Renal cortical epithelial cell (primary cell): ENCODE measurements around the gene IKZF2. TPM values are rescaled to one million over a fixed set of nuclear protein-coding genes. Genes with fewer than 3 reads are reported as not detected.
A peak's percentile ranks its signal among the peaks of the same experiment; 100 is the strongest.

Source experiments
- DNase-seq: peaks from one replicate; pipeline ENCODE4 v3.0.0-alpha.2; 2011; ENCODE audit warnings: low read depth
- total RNA-seq: library from RNA; depleted of rRNA; stranded (reverse); fragments of >200 nt; gene quantifications from 2 replicates; pipeline ENCODE4 v1.2.3, GENCODE V29; 2014

Gene IKZF2
- total RNA-seq, 1 donor from 2014 or later: 17.7 TPM

DNA sequence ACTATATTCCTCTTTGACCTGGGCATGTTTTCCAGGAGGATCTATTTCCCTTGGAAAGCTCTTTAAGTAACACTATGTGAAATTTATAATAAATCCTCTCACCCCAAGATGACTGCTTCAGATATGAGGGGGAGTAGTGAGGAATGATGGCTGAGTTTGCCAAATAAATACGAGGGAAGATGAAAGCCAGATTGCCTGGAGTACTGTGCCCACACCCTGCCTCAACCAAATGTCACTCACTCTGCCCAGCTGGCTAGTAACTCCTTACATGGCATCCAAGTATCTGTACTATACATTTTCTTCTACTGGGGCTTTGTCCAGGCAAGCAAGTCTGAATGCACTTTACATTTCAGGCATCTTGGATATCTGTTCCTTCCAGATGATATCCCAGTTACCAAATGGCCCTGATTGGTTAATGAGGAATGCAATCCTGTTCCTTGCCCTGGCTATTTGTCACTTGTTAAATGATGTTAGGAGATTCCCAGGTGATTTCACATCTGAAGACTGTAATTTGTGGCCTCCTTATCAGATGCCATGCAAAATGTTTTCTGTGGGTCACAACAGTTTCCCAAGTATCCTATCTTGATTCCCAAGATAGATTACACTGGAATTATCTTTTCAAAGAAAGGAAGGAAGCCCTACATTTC, 191.8 kb downstream of the IKZF2 start:
- DNase-seq: no peak

DNA sequence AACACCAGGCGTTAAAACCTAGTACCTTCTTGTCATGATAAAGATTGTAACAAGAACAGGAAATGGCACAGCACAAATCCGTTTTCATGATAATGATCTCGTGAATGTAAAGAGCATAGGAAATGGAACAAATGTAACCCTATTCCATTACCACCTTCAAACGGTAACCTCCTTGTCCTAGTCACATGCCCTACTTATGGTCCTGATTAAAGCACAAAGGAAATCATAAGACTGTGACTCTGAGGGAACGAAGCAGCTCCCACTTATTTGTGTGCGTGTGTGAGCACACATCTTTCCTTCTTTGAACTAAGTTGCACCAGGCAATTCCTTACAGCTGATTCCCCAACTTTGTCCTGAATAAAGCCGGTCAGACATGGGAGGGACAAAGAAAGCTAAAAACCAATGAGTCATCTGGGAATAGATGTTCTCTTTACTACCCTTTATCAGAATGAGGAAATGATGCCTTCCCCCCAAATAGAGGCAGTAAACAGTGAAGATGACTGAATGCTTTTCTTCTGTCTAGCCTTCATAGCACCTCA, 192.6 kb downstream of the IKZF2 start:
- DNase-seq: no peak

GRCh38 chr2:212958133-212958532, 193.3 kb downstream of the IKZF2 start:
- DNase-seq: no peak

DNA sequence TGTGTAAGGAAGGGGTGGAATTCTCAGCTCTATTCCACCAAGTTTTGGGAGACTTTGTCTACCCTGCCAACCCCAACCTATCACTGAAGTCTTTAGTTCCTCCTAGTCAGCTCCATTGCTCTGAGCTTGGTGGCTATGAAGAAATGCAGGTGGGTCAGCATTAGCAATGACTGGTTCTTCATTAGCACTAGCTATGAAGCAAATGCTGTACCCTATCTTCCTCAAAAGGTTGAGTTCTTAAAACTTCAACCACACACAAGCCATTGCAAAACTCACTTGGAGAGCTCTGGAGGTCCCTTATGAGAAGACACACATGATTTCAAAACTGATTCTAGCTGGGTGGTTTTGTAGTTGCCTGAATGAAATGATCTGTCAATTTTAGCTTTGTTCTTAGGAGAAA, 193.8 kb downstream of the IKZF2 start:
- no peak for DNase-seq

- peak; percentile 58 for DNase-seq
Observed at GRCh38 chr2:212956665-212957607, 194.5 kb downstream of the IKZF2 start.

DNA sequence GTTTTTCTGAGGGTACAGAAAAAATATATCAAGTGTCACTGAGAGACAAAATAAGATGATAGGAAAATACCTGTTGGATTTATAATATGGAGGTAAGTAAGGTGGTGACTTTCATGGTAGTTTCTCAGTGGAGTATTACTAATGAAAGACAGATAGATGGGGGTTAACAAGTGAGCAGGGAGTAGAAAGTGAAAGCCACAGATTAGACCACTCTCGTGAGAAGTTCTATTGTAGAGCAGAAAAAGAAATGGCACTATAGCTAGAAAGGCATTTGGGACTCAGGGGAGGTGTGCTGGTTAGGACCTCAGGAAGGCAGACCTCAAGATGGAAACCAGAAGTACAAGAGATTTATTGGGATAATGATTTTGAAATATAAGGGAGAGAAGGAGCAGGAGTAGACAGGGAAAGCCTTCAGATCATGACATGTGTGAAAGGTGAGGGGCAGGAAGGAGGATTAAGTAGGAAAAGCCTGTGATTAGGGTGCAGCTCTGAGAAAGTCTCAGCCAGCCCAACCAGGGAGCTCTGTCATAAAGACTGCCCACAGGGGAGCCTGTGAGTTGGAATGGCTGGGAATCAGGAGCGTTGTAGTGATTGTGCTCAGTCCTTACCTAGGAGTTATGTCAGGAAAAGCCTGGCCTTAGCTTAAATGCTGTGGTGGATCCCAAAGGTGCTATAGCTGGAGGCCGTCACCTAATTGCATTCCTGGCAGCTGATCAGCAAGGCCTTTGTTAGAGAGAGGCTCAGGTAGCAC, 198.1 kb downstream of the IKZF2 start:
- no peak for DNase-seq

- no peak for DNase-seq
Observed at GRCh38 chr2:212949786-212950185, 201.6 kb downstream of the IKZF2 start.

Other genes starting within 250 kb of the IKZF2 start
- gene SPAG16, start 132.9 kb upstream of the IKZF2 start, total RNA-seq: 28.3 and 60.7 TPM in 2 replicates